Epidermal melanocyte (primary cell): Measurements from ENCODE around the gene FN1.
"Not testable (repeated sequence)": the region's sequence is repeated elsewhere in the genome, so short reads cannot be mapped to it uniquely, and the experiment has no call there.

ENCODE experiments used
- DNase-seq: peaks from one replicate; pipeline ENCODE4 v3.0.0; 2011; ENCODE audit warnings: low spot score; ENCODE audit not compliant: insufficient read length

FN1 gene

GRCh38 chr2:215354771-215355695 lies 80.8 kb downstream of the FN1 start:
- DNase-seq = no peak

- no peak for DNase-seq
Measured at GRCh38 chr2:215352602-215353001, 83.3 kb downstream of the FN1 start.

GRCh38 chr2:215347878-215348277 lies 88.0 kb downstream of the FN1 start:
- DNase-seq = no peak

GRCh38 chr2:215338883-215339679 lies 96.8 kb downstream of the FN1 start:
- DNase-seq = no peak

GRCh38 chr2:215332872-215333595 lies 102.8 kb downstream of the FN1 start:
- no peak for DNase-seq

GRCh38 chr2:215328066-215328465 lies 107.8 kb downstream of the FN1 start:
- DNase-seq = no peak

GRCh38 chr2:215324811-215325210 lies 111.1 kb downstream of the FN1 start:
- no peak for DNase-seq

- no peak for DNase-seq
Measured at GRCh38 chr2:215320679-215321078, 115.2 kb downstream of the FN1 start.

GRCh38 chr2:215320102-215320501 lies 115.8 kb downstream of the FN1 start:
- DNase-seq = no peak

GRCh38 chr2:215319500-215319899 lies 116.4 kb downstream of the FN1 start:
- DNase-seq = no peak

- no peak for DNase-seq
Measured at GRCh38 chr2:215316336-215316735, 119.5 kb downstream of the FN1 start.

- DNase-seq = no peak
Measured at GRCh38 chr2:215315301-215315700, 120.6 kb downstream of the FN1 start.

- DNase-seq = no peak
Measured at GRCh38 chr2:215314896-215315295, 121.0 kb downstream of the FN1 start.

- DNase-seq = no peak
Measured at GRCh38 chr2:215313255-215313613, 122.6 kb downstream of the FN1 start.

- DNase-seq = peak; percentile 71
Measured at GRCh38 chr2:215311625-215312396, 124.1 kb downstream of the FN1 start, which contains the start of gene ATIC. TSS of gene ATIC (plus strand) at chr2:215312059. CDS start at chr2:215312143, 84 bp downstream.

GRCh38 chr2:215311259-215311624 lies 124.6 kb downstream of the FN1 start:
- DNase-seq = not testable (repeated sequence)
